Keratinocyte (primary cell): Measurements from ENCODE around the gene GNB5. TPM values are rescaled to one million over a fixed set of nuclear protein-coding genes. Genes with fewer than 3 reads are reported as not detected.
"Not testable (repeated sequence)": the region's sequence is repeated elsewhere in the genome, so short reads cannot be mapped to it uniquely, and the experiment has no call there.

ENCODE experiments used
- DNase-seq: peaks from one replicate; pipeline ENCODE4 v3.0.0-alpha.2; 2011; ENCODE audit warnings: low read depth, missing footprints, low spot score
- FAIRE-seq: peaks from 2 replicates; lab custom pipeline; 2011; peaks lifted over from hg19 to GRCh38; lab: Jason Lieb, UNC
- H2AFZ ChIP-seq: 2 replicates; pipeline ENCODE4 v1.6.0; 2012; ENCODE audit warnings: low read length, control low read depth, inconsistent platforms; ENCODE audit not compliant: control insufficient read depth
- H3K27ac ChIP-seq: 2 replicates; pipeline ENCODE4 v1.5.1; 2011; ENCODE audit warnings: low read length; ENCODE audit not compliant: control insufficient read depth, insufficient read depth
- H3K27me3 ChIP-seq: 3 replicates; pipeline ENCODE4 v1.6.0; 2011; ENCODE audit warnings: low read length; ENCODE audit not compliant: control insufficient read depth, insufficient read depth; ENCODE audit errors: extremely low read depth
- H3K36me3 ChIP-seq, 2 experiments: 2 replicates in 1 of 2; 3 replicates in 1 of 2; pipeline ENCODE4 v1.5.1; 2011; ENCODE audit warnings: low read length in 2 of 2, mild to moderate bottlenecking in 1 of 2; ENCODE audit not compliant: control insufficient read depth in 2 of 2, insufficient read depth in 2 of 2; ENCODE audit errors: extremely low read depth in 1 of 2
- H3K4me1 ChIP-seq: 3 replicates; pipeline ENCODE4 v1.5.1; 2011; ENCODE audit warnings: low read length; ENCODE audit not compliant: control insufficient read depth, insufficient read depth; ENCODE audit errors: extremely low read depth
- H3K4me2 ChIP-seq: 3 replicates; pipeline ENCODE4 v1.6.0; 2011; ENCODE audit warnings: low read depth, low read length; ENCODE audit not compliant: control insufficient read depth, insufficient read depth; ENCODE audit errors: extremely low read depth
- H3K4me3 ChIP-seq, 3 experiments: fragments of 200-600 bp in 1 of 3; sonication (generic) in 1 of 3; 2 replicates in 2 of 3; 3 replicates in 1 of 3; pipeline ENCODE4 v1.5.1; 2011 to 2016; ENCODE audit warnings: low read length in 3 of 3, mild to moderate bottlenecking in 3 of 3, control low read depth in 2 of 3, inconsistent platforms in 1 of 3, low read depth in 1 of 3, mixed read lengths in 1 of 3, mixed run types in 1 of 3, moderate library complexity in 1 of 3; ENCODE audit not compliant: control insufficient read depth in 2 of 3, insufficient read depth in 2 of 3; ENCODE audit errors: extremely low read depth in 1 of 3
- H3K79me2 ChIP-seq: 2 replicates; pipeline ENCODE4 v1.6.0; 2012; ENCODE audit warnings: low read length; ENCODE audit not compliant: control insufficient read depth, insufficient read depth
- H3K9ac ChIP-seq: 3 replicates; pipeline ENCODE4 v1.6.0; 2011; ENCODE audit warnings: low read length; ENCODE audit not compliant: control insufficient read depth, insufficient read depth; ENCODE audit errors: extremely low read depth
- H3K9me1 ChIP-seq: 3 replicates; pipeline ENCODE4 v1.6.0; 2011; ENCODE audit warnings: low read length; ENCODE audit not compliant: control insufficient read depth, insufficient read depth; ENCODE audit errors: extremely low read depth
- H3K9me3 ChIP-seq: 2 replicates; pipeline ENCODE4 v1.5.1; 2012; ENCODE audit warnings: low read depth, low read length; ENCODE audit not compliant: control insufficient read depth
- H4K20me1 ChIP-seq: 3 replicates; pipeline ENCODE4 v1.6.0; 2011; ENCODE audit warnings: low read length; ENCODE audit not compliant: control insufficient read depth, insufficient read depth; ENCODE audit errors: extremely low read depth
- EZH2 ChIP-seq: IDR thresholded peaks from one replicate; pipeline ENCODE4 v1.6.1; 2012; ENCODE audit warnings: inconsistent platforms, mild to moderate bottlenecking, low read length, moderate library complexity
- dilution Hi-C: fragments of 300-500 bp; cut with MboI; formaldehyde crosslinking; loops from one replicate; pipeline ENCODE4 v1.7.0; 2020; ENCODE audit warnings: low sequenced_read_pairs; ENCODE audit not compliant: extremely low pct_ligation_motif_present
- polyA plus RNA-seq, 5 experiments: library from polyadenylated mRNA; depleted of rRNA in 3 of 5; stranded (reverse) in 3 of 5; stranded (forward) in 1 of 5; unstranded in 1 of 5; fragments of >200 nt; gene quantifications; 1 replicate in 1 of 5; 2 replicates in 3 of 5; 3 replicates in 1 of 5; pipeline versions ENCODE4 v1.2.1 to v1.2.3, GENCODE V29; 2011 to 2012; ENCODE audit warnings: missing spikeins in 2 of 5, low read depth in 1 of 5, low replicate concordance in 1 of 5
- TF ChIP-seq, protein P1 (sequence below), 3 experiments: IDR thresholded peaks in 1 of 3; conservative IDR thresholded peaks in 1 of 3; optimal IDR thresholded peaks in 1 of 3; 2 replicates in 2 of 3; 3 replicates in 1 of 3; pipeline versions ENCODE3 to v1.5.1; 2011; ENCODE audit warnings: low read length in 3 of 3, mild to moderate bottlenecking in 3 of 3, moderate library complexity in 2 of 3, control low read depth in 1 of 3, inconsistent platforms in 1 of 3; ENCODE audit not compliant: insufficient read depth in 2 of 3; ENCODE audit errors: extremely low read depth in 1 of 3

Gene GNB5
- polyA plus RNA-seq, 1 donor (not counting 4 experiments of a cell fraction or from before 2014, with no cell fraction given) = 25.8 TPM

DNA sequence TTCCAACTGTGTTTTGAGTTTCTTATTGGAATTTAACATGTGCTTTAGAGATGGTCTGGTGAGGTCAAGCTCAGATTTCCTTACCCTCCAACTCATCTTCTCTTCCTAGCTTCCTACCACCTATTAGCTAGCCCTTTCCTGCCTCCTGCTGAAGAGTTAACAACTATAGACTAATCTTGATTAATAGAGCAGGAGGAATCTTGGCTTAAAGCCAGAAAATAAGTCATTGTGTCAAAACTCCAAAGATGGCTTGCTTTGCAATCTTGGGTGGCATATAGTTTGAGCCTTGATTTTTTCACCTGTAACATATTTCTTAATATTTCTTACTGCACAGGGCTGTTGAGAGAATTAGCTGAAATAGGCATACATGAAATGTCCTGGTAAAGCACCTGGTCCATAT lies 105.9 kb downstream of the GNB5 start:
- H3K36me3 ChIP-seq = no peaks in the 10 kb centered on the region
- FAIRE-seq (no peak), DNase-seq (no peak)
- dilution Hi-C loops = no loop called here
- peaks cover 3% of the 10 kb centered on the region for H3K9me3 ChIP-seq
- H3K27ac ChIP-seq = no peak overlapping the region
- no peaks in the 10 kb centered on the region for H3K9me1 ChIP-seq
- no peaks in the 10 kb centered on the region for H3K27me3 ChIP-seq
- TF ChIP-seq, protein P1, sequence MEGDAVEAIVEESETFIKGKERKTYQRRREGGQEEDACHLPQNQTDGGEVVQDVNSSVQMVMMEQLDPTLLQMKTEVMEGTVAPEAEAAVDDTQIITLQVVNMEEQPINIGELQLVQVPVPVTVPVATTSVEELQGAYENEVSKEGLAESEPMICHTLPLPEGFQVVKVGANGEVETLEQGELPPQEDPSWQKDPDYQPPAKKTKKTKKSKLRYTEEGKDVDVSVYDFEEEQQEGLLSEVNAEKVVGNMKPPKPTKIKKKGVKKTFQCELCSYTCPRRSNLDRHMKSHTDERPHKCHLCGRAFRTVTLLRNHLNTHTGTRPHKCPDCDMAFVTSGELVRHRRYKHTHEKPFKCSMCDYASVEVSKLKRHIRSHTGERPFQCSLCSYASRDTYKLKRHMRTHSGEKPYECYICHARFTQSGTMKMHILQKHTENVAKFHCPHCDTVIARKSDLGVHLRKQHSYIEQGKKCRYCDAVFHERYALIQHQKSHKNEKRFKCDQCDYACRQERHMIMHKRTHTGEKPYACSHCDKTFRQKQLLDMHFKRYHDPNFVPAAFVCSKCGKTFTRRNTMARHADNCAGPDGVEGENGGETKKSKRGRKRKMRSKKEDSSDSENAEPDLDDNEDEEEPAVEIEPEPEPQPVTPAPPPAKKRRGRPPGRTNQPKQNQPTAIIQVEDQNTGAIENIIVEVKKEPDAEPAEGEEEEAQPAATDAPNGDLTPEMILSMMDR (optimal IDR thresholded peaks at IDR 0.05 in 1 of 3, IDR thresholded peaks at IDR 0.05 in 1 of 3, conservative IDR thresholded peaks at IDR 0.05 in 1 of 3; ENCODE audit: extremely low read depth in 1 of 3, insufficient read depth in 2 of 3, low read length in 3 of 3) = no peak
- no peak for TF ChIP-seq EZH2
- no peak overlapping the region for H2AFZ ChIP-seq
- H3K4me1 ChIP-seq = peaks cover 5% of the 10 kb centered on the region
- no peak overlapping the region for H3K4me3 ChIP-seq
- no peaks in the 10 kb centered on the region for H4K20me1 ChIP-seq
- no peaks in the 10 kb centered on the region for H3K79me2 ChIP-seq
- no peak overlapping the region for H3K9ac ChIP-seq
- H3K4me2 ChIP-seq = no peak overlapping the region

DNA sequence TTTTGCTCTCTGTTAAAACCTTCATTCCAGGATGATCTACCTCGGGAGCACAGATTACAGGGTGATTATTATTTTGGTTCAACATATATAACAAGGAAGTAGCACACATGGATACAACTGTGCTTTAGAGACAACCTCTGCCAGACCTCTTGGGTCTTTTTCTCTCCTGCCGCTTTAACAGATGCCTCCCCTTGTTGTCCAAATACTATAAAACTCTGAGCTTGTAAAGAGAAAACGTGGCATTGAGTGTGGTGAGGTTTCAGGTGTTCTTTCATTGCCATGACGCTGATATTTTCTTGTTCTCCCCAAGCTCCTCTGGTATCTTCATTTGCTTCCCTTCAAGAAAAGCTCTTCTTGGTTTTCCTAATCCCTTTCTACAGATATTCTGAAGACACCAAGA lies 107.6 kb downstream of the GNB5 start:
- H3K36me3 ChIP-seq = no peaks in the 10 kb centered on the region
- no peaks in the 10 kb centered on the region for H3K79me2 ChIP-seq
- H2AFZ ChIP-seq = no peak overlapping the region
- DNase-seq = no peak
- no peak overlapping the region for H3K4me3 ChIP-seq
- dilution Hi-C loops = no loop called here
- no peak for TF ChIP-seq EZH2
- TF ChIP-seq, protein P1 (optimal IDR thresholded peaks at IDR 0.05 in 1 of 3, IDR thresholded peaks at IDR 0.05 in 1 of 3, conservative IDR thresholded peaks at IDR 0.05 in 1 of 3; ENCODE audit: extremely low read depth in 1 of 3, insufficient read depth in 2 of 3, low read length in 3 of 3) = no peak
- H3K4me1 ChIP-seq = peaks cover 22% of the 10 kb centered on the region
- H3K4me2 ChIP-seq = no peak overlapping the region
- no peak for FAIRE-seq
- H3K27ac ChIP-seq = no peak overlapping the region
- no peaks in the 10 kb centered on the region for H3K27me3 ChIP-seq
- no peak overlapping the region for H3K9ac ChIP-seq
- H4K20me1 ChIP-seq = no peaks in the 10 kb centered on the region
- peaks cover 3% of the 10 kb centered on the region for H3K9me3 ChIP-seq
- H3K9me1 ChIP-seq = peaks cover 1% of the 10 kb centered on the region

DNA sequence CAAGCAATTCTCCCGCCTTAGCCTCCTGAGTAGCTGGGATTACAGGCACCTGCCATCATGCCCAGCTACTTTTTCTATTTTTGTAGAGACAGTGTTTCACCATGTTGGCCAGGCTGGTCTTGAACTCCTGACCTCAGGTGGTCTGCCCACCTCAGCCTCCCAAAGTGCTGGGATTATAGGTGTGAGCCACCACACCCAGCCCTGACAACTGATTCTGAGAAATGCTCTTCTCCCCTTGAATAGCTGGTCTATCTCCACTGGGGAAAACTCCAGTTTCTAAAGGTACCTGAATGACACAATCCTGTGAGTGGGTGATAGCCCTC lies 108.2 kb downstream of the GNB5 start:
- H2AFZ ChIP-seq, dilution Hi-C loops, H3K79me2 ChIP-seq, H3K4me3 ChIP-seq, H3K9ac ChIP-seq, H3K9me3 ChIP-seq, DNase-seq, H3K9me1 ChIP-seq, H3K27ac ChIP-seq, H3K4me2 ChIP-seq, FAIRE-seq, H3K36me3 ChIP-seq, H3K27me3 ChIP-seq, H4K20me1 ChIP-seq: not testable (repeated sequence)
- H3K4me1 ChIP-seq = peaks cover 28% of the 10 kb centered on the region
